ENCODE results near the gene TPH1. TPM values are rescaled to one million over a fixed set of nuclear protein-coding genes. Genes with fewer than 3 reads are reported as not detected.

The TPH1 gene
- total and polyA plus RNA-seq, 9 of the 15 experiments (the other 6 are each of a cell fraction or from before 2014, with no cell fraction given) = 0.04 to 0.29 (median 0.17) TPM

- no peak for TF ChIP-seq ZBTB1 (CRISPR knock-in tag; IDR thresholded peaks at IDR 0.05; ENCODE audit: borderline replicate concordance, low read depth)
- TF ChIP-seq ZBTB5 (IDR thresholded peaks at IDR 0.05) = no peak
- no peak for TF ChIP-seq HNRNPL (IDR thresholded peaks at IDR 0.05; ENCODE audit: low read depth, low read length)
Measured at GRCh38 chr11:18050848-18051247, 4.8 kb upstream of the TPH1 start (continued).

GRCh38 chr11:18036456-18036855 is 9.6 kb downstream of the TPH1 start:
- no peak for DNase-seq (ENCODE audit: extremely low read depth in 1 of 4, low spot score in 3 of 4)
- in situ Hi-C loops (cut with MboI) (no loop called here), intact Hi-C loops (cut with micrococcal nuclease) (no loop called here)
- H3K9ac ChIP-seq (ENCODE audit: insufficient read depth in 1 of 2, low read depth in 2 of 2, low read length in 2 of 2) = no peak overlapping the region
- H4K20me1 ChIP-seq (replicated peaks; ENCODE audit: control insufficient read depth, insufficient read depth, low read length) = no peaks in the 10 kb centered on the region
- H3K79me2 ChIP-seq (ENCODE audit: control insufficient read depth, insufficient read depth, low read length) = no peaks in the 10 kb centered on the region
- no peaks in the 10 kb centered on the region for H3K4me1 ChIP-seq (replicated peaks in 1 of 2; ENCODE audit: control insufficient read depth in 2 of 2, insufficient read depth in 2 of 2, low read length in 2 of 2)
- no peaks in the 10 kb centered on the region for H3K9me1 ChIP-seq (ENCODE audit: control insufficient read depth, insufficient read depth, low read length)
- H3K27ac ChIP-seq (ENCODE audit: extremely low read depth, low read depth, low read length) = no peak overlapping the region
- H2AFZ ChIP-seq (ENCODE audit: low read depth, low read length) = no peak overlapping the region
- H3K36me3 ChIP-seq (ENCODE audit: control insufficient read depth, insufficient read depth, low read length) = no peaks in the 10 kb centered on the region
- no peak for ATAC-seq
- H3K9me3 ChIP-seq (replicated peaks; ENCODE audit: control insufficient read depth, insufficient read depth, low read depth, low read length) = no peaks in the 10 kb centered on the region
- TF ChIP-seq DEAF1 (CRISPR knock-in tag; IDR thresholded peaks at IDR 0.05) = no peak
- TF ChIP-seq PCBP2 (IDR thresholded peaks at IDR 0.05; ENCODE audit: low read depth, low read length, poor library complexity, severe bottlenecking) = no peak
- no peak for TF ChIP-seq PURB (CRISPR knock-in tag; IDR thresholded peaks at IDR 0.05; ENCODE audit: low read depth)
- TF ChIP-seq TCFL5 (CRISPR knock-in tag; conservative IDR thresholded peaks at IDR 0.05) = no peak
- TF ChIP-seq SAFB (IDR thresholded peaks at IDR 0.05; ENCODE audit: borderline replicate concordance, low read depth, low read length) = no peak
- no peak for TF ChIP-seq RBM17 (IDR thresholded peaks at IDR 0.05; ENCODE audit: borderline replicate concordance, low read depth, low read length)
- TF ChIP-seq TFE3 (CRISPR knock-in tag; IDR thresholded peaks at IDR 0.05) = no peak
- H3K4me3 ChIP-seq = no peak overlapping the region
- CTCF ChIA-PET (ENCODE audit: low intra/inter-chr PET ratio) = no interaction called here
- no peak for FAIRE-seq
- no TSS peak for BruUV-seq (replicated peaks)
- no peak overlapping the region for H3K4me2 ChIP-seq (ENCODE audit: insufficient read depth, low read length)
- H3K27me3 ChIP-seq (ENCODE audit: control insufficient read depth in 2 of 2, insufficient read depth in 2 of 2, low read length in 2 of 2) = peaks cover 0 to 9% of the 10 kb centered on the region in 2 experiments; a peak in 2 of 5 replicates
- POLR2A ChIA-PET = interaction anchor here (0.6 kb wide), 1 partner anchor 45 kb away, joined by 3 read pairs; no protein-coding TSS in a partner anchor
